RCC 7860 (cell line): ENCODE data around the gene GNPTAB.
A peak's percentile ranks its signal among the peaks of the same experiment; 100 is the strongest.

Source experiments
- DNase-seq: peaks from one replicate; pipeline ENCODE4 v3.0.0-alpha.2; 2015; ENCODE audit warnings: low spot score
- FAIRE-seq: peaks from 2 replicates; lab custom pipeline; 2012; peaks lifted over from hg19 to GRCh38; lab: Jason Lieb, UNC

Gene GNPTAB

DNA sequence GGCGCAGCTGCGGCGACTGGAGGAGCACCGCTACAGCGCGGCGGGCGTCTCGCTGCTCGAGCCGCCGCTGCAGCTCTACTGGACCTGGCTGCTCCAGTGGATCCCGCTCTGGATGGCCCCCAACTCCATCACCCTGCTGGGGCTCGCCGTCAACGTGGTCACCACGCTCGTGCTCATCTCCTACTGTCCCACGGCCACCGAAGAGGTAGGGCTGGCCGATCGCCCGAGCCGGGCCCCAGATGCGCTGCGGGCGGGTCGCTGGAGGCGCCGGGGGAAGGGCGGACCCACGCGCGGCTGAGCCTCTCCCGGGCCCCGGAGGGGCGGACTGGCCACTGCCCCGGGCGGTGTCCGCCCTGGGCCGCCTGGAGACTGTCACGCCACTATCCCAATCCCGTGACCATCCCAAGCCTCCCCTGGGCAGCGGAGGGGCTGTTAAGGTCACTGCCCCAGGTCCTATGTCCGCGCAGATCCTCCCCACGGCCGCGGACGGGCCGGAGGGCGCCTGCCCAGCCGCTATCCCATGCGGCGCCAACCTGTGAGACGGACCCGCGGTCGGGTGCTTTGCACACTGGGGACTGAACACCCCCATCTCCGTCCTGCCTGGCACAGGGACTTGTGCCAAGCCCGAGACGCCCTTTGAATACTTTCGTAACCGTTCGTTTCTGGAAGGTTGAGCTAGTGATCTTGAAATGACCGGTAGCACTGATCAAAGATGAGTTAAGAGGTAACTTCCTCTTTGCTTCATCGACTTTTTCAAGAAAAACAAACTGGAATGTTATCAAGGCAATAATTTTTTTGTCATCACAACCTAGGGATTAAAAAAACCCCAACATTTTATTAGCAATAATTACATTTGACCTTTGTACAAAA is 132.6 kb downstream of the GNPTAB start:
- FAIRE-seq (no peak), DNase-seq (peak; percentile 10)

DNA sequence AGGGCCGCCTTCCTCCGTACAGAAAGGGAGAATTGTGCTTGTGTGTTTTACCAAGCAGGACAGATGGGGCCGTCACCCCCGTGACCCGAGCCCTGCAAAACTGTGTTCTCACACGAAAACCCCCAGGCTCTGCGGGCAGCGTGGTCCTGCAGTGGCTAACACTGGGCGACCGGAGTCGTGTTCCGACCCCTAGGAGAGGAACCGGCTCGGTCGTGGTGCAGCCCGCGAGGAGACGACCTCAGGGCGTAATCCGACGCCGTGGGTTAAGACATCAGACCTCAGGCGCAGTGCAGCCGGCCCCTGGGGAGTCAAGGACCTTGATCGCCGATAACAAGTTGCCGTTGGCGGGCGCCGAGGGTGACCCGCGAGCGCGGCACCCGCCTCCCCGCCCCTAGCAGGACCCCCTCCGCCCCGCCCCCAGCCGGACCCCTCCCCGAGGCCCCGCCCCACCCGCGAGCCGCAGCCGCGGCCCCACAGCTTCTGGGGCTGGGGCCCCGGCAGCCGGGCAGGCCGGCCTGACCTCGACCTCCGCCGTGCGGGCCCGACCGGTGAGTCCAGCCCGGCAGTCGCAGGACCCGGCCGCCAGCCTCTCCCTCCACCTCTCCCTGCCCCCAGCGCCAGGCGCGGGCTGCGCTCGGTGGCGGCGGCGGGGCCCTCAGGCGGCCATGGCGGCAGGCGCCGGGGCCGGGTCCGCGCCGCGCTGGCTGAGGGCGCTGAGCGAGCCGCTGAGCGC is 133.4 kb downstream of the GNPTAB start, which contains the start of gene CHPT1:
Gene CHPT1 (plus strand): TSS at position 444 of the 733 bp plus-strand sequence. CDS start 222 bp downstream, at position 666.
- peak; percentile 8 for DNase-seq
- no peak for FAIRE-seq

DNA sequence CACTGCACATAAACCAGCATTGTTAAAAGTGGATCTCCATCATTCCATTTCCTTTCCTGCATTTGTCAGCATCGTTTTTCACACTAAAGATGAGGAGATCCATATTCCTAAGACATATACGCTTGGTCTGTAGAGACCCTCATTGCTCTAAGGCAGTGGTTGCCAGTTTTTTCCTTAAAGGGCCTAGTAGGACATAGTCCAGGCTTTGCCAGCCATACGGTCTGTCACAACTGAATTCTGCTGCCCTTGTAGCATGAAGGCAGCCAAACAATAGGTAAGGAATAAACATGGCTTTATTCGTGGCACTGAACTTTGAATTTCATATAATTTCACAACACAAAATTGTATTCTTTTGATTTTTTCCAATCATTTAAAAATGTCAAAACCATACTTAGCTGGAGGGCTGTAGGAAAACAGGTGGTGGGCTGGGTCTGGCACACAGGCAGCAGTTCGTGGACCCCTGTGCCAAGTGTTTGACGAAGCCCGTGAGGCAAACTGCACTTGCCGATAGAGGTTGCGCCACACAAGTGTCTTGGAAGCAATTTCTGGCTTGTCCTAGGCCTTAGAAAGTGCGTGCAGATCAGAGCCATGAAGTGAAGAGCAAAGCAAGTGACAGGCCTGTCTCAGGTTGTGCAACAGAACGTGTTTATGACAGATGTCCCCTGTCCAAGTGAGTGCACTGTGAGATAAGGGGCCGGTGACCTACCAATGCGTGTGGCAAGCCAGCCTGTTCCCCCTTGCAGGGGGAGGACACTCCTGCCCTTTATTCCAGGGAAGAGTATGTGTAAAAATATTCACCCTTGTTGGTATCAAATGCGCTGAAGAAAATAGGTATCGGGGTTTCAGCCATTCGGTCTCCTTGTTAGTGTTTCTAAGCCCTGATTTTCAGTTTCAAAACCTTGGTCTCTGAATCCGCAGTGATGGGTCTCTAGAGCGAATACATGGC is 134.2 kb downstream of the GNPTAB start:
- no peak for DNase-seq
- no peak for FAIRE-seq

DNA sequence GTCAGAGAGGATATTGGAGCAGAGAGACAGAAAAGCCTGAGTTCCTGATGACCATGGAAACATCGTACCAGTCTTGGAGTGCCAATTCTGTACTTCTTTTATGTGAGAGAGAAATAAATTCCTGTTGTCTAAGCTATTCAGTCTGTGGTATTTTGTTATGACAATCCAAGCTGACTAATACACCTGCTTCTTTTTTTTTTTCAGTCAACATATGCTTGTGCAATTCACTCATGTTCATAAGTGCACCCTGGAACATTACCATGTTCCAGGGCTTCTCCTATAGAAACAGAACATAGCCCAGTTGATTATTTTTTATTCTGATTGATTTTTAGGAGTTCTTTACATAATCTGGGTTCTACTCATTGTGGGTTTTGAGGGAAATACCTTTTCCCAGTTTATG is 135.1 kb downstream of the GNPTAB start:
- DNase-seq, result no peak
- no peak for FAIRE-seq
